H1 (cell line): ENCODE results near the gene SPIRE1.

Experiments used
- BCL11A ChIP-seq, 2 experiments: IDR thresholded peaks; one replicate each; pipeline ENCODE4 v1.6.1; 2011; ENCODE audit warnings: low read depth in 2 of 2, low read length in 2 of 2, mild to moderate bottlenecking in 2 of 2
- CTCF ChIP-seq, 3 experiments: IDR thresholded peaks; 1 replicate in 2 of 3; 2 replicates in 1 of 3; pipeline versions ENCODE4 v1.5.1 to v1.6.1; 2011; ENCODE audit warnings: low read length in 3 of 3, mild to moderate bottlenecking in 3 of 3, inconsistent platforms in 2 of 3, low read depth in 1 of 3, moderate library complexity in 1 of 3; ENCODE audit not compliant: insufficient read depth in 1 of 3; ENCODE audit errors: control extremely low read depth in 1 of 3
- KDM5A ChIP-seq: fragments of 200-600 bp; IDR thresholded peaks from 2 replicates; pipeline ENCODE4 v1.7.1; 2012; ENCODE audit warnings: mild to moderate bottlenecking, low read length, inconsistent platforms, mixed read lengths
- POLR2A ChIP-seq, 2 experiments: IDR thresholded peaks; 1 replicate in 1 of 2; 2 replicates in 1 of 2; pipeline ENCODE4 v1.6.1; 2011; ENCODE audit warnings: low read depth in 2 of 2, low read length in 2 of 2, mild to moderate bottlenecking in 2 of 2; ENCODE audit errors: control extremely low read depth in 1 of 2
- SIN3A ChIP-seq, 2 experiments: IDR thresholded peaks in 1 of 2; conservative IDR thresholded peaks in 1 of 2; 2 replicates each; pipeline ENCODE4 v1.6.1; 2011 to 2012; ENCODE audit warnings: low read length in 2 of 2, improper control_type of control experiment in 1 of 2, low read depth in 1 of 2, mild to moderate bottlenecking in 1 of 2

- no peak for TF ChIP-seq CTCF (IDR thresholded peaks at IDR 0.05; ENCODE audit: control extremely low read depth in 1 of 3, insufficient read depth in 1 of 3, low read depth in 1 of 3, low read length in 3 of 3)
- TF ChIP-seq KDM5A = no peak
- TF ChIP-seq POLR2A (IDR thresholded peaks at IDR 0.05; ENCODE audit: control extremely low read depth in 1 of 2, low read depth in 2 of 2, low read length in 2 of 2) = no peak
- no peak for TF ChIP-seq BCL11A (IDR thresholded peaks at IDR 0.05; ENCODE audit: low read depth in 2 of 2, low read length in 2 of 2)
- TF ChIP-seq SIN3A (conservative IDR thresholded peaks at IDR 0.05 in 1 of 2, IDR thresholded peaks at IDR 0.05 in 1 of 2; ENCODE audit: low read depth in 1 of 2, low read length in 2 of 2) = no peak
These were observed 231.0 kb downstream of the SPIRE1 start for GRCh38 chr18:12426924-12427323.
